Measurements from ENCODE around the gene UBASH3A.

DNA sequence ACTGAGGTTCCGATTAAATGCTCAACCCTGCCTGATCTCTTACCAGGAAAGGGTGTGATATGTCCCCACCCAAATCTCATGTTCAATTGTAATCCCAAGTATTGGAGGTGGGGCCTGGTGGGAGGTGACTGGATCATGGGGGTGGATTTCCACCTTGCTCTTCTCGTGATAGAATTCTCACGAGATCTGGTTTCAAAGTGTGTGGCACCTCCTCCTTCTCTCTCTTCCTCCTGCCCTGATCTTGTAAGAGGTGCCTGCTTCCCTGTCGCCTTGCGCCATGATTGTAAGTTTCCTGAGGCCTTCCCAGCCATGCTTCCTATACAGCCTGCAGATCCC, 57.5 kb downstream of the UBASH3A start:
- TF ChIP-seq CTCF (conservative IDR thresholded peaks at IDR 0.05; ENCODE audit: low read length): no peak
- no peak for TF ChIP-seq EZH2phosphoT487 (IDR thresholded peaks at IDR 0.05; ENCODE audit: borderline replicate concordance, low read depth, low read length)
